ENCODE results near the gene TIFAB.

The TIFAB gene

GRCh38 chr5:135442431-135443160 lies 9.6 kb downstream of the TIFAB start:
- DNase-seq (ENCODE audit: low read depth) = no peak

GRCh38 chr5:135441919-135442318 lies 10.2 kb downstream of the TIFAB start:
- DNase-seq (ENCODE audit: low read depth) = no peak

- no peak for DNase-seq (ENCODE audit: low read depth)
Observed at GRCh38 chr5:135441350-135441831, 10.8 kb downstream of the TIFAB start.

GRCh38 chr5:135440916-135441315 lies 11.2 kb downstream of the TIFAB start:
- no peak for DNase-seq (ENCODE audit: low read depth)

GRCh38 chr5:135439231-135440205 lies 12.6 kb downstream of the TIFAB start:
- peak; percentile 31 for DNase-seq (ENCODE audit: low read depth)

GRCh38 chr5:135438636-135439221 lies 13.4 kb downstream of the TIFAB start:
- no peak for DNase-seq (ENCODE audit: low read depth)

- peak; percentile 96 for DNase-seq (ENCODE audit: low read depth)
Observed at GRCh38 chr5:135437796-135438560, 14.2 kb downstream of the TIFAB start.

GRCh38 chr5:135437422-135437795 lies 14.7 kb downstream of the TIFAB start:
- DNase-seq (ENCODE audit: low read depth) = peak; percentile 76

GRCh38 chr5:135436951-135437418 lies 15.2 kb downstream of the TIFAB start:
- no peak for DNase-seq (ENCODE audit: low read depth)

GRCh38 chr5:135435467-135436330 lies 16.5 kb downstream of the TIFAB start:
- DNase-seq (ENCODE audit: low read depth) = no peak

GRCh38 chr5:135434591-135435466 lies 17.3 kb downstream of the TIFAB start:
- DNase-seq (ENCODE audit: low read depth) = peak; percentile 87

- peak; percentile 67 for DNase-seq (ENCODE audit: low read depth)
Observed at GRCh38 chr5:135433681-135434426, 18.3 kb downstream of the TIFAB start.

- no peak for DNase-seq (ENCODE audit: low read depth)
Observed at GRCh38 chr5:135432113-135432512, 20.0 kb downstream of the TIFAB start.

GRCh38 chr5:135430135-135430437 lies 22.1 kb downstream of the TIFAB start:
- DNase-seq (ENCODE audit: low read depth) = no peak

GRCh38 chr5:135429301-135430134 lies 22.6 kb downstream of the TIFAB start:
- DNase-seq (ENCODE audit: low read depth) = no peak

GRCh38 chr5:135428586-135428985 lies 23.6 kb downstream of the TIFAB start:
- DNase-seq (ENCODE audit: low read depth) = no peak

GRCh38 chr5:135426102-135427082 lies 25.8 kb downstream of the TIFAB start:
- DNase-seq (ENCODE audit: low read depth) = peak; percentile 63

Data from EH (cell line).